Right hindlimb (tissue), 1 donor: ENCODE results near the gene CHMP4A.
A peak's percentile ranks its signal among the peaks of the same experiment; 100 is the strongest.

Experiments
- DNase-seq: peaks from one replicate; pipeline ENCODE4 v3.0.0-alpha.2; 2018

CHMP4A gene

DNA sequence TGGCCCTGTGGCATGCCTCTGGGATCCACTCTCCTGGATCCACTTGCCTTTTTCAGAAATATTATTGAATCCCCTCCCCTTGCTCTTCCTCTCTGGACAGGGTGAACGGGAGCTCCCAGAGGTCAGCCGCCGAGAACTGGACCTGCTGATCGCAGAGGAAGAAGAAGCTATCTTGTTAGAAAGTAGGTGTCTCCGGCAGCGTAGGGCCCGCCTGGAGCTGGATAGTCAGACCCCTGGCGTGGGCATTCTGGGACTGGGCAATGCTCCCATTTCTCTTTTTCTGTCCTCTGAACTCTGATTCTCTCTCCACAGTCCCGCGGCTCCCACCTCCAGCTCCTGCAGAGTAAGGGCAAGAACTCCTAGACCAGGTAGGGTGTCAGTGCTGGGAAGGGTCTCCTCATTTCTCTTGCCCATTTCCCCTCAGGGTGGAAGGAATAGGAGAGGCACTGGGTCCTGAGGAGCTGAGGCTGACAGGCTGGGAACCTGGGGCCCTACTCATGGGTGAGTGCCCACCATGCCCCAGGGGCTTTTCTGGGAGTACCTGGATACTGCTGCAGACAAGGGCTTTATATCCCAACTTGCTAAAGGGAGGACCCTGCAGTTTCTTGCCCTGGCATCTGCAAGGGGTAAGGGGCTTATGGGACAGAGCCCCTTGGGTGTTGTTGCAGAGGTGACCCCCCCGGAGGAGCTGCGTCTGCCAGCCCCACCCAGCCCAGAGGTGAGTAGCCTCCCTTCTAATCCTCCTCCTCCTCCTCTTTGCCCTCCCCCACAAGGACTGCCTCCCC, 36.1 kb downstream of the CHMP4A start:
- no peak for DNase-seq

DNA sequence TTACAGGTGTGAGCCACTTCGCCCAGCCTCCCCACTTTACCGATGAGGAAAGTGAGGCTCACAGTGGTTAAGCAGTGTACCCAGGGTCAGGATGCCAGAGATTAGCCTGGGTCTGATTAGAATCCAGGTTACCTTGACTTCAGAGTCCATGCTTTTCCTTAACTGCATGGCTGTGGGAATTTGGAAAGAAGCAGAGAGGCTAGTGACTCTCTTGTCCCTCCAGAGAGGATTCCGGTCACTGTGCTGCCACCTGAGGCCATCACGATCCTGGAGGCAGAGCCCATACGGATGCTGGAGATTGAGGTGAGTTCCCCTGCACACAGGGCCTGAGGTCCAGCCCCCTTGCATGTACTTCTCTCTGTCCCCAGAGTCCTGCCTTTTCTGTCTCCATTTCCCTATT, 36.7 kb downstream of the CHMP4A start:
- no peak for DNase-seq

DNA sequence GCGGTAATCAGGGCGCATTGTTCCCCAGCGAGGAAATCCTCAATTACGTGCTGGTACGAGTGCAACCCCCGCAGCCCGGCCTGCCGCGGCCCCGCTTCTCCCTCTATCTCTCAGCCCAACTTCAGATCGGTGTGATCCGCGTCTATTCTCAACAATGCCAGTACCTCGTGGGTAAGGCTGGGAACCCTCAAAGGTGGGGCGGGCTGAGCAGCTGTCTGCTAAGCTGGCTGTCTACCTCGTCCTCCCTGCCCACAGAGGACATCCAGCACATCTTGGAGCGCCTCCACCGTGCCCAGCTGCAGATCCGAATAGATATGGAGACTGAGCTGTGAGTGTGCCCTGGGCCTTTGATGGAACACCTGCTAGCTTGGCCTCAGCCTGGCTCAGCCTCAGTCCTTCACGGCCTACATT, 40.4 kb downstream of the CHMP4A start:
- DNase-seq, result no peak

DNA sequence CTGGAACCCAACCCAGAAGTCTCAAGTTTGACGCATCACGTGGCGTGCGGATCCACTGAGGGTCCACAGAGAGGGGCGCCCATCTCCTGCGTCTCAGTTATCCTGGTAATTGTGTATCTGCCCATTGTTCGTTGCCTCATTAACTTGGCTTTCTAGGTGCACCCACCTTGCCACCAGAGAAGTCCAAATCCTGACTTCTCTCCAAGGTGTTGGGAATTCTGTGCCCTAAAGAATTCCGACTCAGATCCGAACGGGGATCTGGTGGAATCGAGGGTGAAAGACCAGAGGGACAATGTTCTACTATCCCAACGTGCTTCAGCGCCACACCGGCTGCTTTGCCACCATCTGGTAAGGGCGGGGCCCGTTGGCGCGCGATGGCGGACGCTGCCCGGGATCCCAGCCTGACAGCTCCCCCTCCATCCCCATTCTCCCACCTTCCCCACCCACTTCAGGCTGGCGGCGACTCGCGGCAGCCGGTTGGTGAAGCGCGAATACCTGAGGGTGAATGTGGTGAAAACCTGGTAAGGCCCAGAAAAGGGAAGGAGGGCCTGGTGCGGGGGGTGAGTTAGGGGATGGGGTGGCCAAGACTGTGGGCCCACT, 40.9 kb downstream of the CHMP4A start:
- no peak for DNase-seq

DNA sequence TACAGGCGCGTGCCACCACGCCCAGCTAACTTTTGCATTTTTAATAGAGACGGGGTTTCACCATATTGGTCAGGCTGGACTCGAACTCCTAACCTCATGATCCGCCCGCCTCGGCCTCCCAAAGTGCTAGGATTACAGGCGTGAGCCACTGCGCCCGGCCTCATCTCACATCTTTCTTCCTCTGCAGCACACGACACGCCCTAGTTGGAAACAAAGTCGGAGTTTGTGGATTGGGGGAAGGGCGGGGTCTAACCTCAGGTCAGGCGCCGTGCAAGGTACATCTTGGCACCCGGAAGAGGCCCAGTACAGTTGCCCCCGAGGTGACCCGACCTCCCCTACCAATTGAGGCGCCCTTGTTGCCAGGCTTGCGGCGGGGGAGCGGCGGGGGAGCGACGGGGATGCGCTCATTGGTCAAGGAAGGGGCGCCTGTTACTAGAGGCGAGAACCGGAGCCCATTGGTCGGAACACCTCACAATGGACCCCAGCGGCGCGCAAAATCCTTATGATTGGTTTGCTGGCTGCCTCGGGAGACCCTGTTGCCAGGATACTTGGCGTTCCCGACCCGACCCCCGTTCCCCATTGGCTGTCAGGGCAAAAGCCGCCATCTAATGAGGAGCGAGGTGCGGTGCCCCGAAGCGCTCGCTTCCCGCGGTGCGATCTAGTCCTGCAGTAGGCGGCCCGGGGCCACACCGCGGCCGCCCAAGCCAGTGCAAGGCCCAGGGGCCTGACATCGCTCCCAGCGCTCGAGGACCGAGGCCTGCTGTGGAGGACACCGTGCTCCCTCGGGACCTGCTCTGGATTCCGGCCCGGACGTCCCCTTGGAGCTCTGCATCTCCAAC, 41.6 kb downstream of the CHMP4A start, which contains the start of gene REC8:
Gene REC8 (plus strand): TSS at position 659 of the 839 bp plus-strand sequence. CDS start 473 bp downstream, outside the sequence.
- DNase-seq, result peak; percentile 92

DNA sequence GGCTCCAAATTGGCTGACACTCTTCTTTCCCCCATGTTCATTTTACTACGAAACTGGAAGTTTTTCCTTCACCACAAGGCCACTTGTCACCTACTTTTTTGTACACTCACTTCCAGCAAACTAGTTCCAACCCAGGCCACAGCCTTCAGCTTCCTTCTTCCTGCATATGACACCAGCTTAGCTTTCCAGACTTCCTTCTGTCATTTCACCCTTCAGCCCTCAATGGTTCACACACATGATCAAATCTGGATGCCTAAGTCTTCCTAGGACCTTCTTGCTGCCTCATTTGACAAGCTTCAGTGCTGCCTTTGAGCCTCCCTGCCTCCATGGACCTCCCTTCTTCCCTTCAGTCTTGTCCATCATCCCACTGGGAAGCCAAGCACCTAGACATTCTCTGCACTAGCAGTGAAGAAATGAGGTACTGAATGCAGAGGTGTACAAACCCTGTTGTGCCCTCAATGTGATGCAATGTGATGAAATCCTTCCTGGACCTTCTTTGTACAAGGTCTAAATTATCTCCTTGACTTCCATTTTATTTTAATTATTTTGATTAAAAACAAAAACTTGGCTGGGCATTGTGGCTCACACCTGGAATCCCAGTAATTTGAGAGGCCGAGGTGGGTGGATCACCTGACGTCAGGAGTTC, 45.7 kb downstream of the CHMP4A start:
- no peak for DNase-seq

DNA sequence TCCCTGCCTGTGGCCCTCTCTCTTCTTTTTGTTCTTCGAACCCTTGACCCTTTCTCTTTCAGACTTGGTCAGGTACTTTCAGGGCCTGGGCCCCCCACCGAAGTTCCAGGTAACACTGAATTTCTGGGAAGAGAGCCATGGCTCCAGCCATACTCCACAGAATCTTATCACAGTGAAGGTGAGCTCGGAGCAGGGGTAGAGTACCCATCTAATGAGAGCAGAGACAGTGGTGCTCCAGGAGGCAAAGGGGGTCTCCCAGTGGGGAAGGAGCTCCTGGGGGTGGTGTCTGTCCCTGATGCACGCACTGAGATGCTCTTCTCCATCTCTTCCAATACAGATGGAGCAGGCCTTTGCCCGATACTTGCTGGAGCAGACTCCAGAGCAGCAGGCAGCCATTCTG, 47.5 kb downstream of the CHMP4A start:
- no peak for DNase-seq

DNA sequence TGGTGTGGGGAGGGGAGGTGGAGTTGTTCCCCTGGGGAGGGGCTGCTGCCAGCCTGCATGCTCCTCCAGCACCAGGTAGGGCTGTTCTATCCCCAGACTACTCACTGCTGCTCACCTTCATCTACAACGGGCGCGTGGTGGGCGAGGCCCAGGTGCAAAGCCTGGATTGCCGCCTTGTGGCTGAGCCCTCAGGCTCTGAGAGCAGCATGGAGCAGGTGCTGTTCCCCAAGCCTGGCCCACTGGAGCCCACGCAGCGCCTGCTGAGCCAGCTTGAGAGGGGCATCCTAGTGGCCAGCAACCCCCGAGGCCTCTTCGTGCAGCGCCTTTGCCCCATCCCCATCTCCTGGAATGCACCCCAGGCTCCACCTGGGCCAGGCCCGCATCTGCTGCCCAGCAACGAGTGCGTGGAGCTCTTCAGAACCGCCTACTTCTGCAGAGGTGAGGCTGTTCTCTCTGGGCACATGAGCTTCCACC, 48.7 kb downstream of the CHMP4A start:
- DNase-seq, result no peak

DNA sequence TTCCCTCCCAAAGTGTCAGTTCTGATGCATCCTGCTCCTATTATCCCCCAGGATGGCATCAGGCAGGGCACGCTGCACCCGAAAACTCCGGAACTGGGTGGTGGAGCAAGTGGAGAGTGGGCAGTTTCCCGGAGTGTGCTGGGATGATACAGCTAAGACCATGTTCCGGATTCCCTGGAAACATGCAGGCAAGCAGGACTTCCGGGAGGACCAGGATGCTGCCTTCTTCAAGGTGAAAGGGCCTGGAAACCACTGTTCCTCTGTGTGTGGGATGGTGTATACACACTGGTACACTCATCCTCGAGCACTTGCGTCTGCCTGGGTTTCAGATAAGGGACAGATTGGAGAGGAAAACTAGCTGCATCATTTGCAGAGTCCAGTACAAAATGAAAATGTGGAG, 51.2 kb downstream of the CHMP4A start:
- no peak for DNase-seq

DNA sequence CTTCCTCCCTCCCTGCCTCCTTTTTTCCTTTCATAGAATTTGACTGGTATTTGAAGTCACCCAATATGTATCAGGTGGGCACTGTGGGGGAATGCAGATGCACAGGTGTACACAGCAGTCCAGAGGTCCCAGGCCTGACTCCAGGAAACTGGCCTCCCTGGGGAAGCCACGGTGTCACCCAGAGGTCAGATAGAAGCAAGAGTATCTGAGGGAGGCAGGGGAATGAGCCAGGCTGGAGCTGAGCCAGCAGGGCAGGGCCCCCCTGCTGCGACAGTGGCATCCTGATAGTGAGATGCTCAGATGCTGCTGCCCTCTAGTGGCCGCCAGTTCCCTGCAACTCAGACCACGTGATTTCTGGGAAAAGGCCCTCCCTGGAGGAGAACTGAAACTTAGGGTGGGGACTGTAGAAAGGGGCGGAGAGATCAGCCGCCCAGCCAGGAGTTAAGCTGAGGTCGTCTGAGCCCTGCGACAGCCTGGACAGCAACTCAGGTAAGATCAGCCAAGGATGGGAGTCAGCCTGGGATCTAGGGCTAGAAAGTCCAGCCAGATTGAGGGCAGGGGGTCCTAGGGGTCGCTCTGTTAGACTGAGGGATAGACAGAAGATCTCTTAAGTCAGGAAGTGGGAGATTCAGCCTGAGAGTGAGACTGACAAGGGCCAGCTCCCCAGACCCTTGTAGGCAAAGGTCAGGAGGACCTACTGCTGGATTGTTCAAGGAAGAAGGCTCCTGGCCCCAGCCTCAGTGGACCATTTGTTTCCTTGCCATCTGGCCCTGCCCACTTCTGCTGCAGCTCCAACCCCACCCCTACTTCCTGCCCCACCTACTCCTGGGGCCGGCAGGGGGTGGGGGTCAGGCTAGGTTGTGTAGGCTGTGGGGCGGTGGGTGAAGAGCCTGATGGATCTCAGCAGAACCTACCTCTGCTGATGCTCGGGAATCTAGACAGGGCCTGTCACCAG, 52.2 kb downstream of the CHMP4A start, which contains the start of gene IRF9:
Gene IRF9 (plus strand): TSS at position 416 of the 955 bp plus-strand sequence. CDS start 880 bp downstream, outside the sequence.
- DNase-seq, result peak; percentile 95

DNA sequence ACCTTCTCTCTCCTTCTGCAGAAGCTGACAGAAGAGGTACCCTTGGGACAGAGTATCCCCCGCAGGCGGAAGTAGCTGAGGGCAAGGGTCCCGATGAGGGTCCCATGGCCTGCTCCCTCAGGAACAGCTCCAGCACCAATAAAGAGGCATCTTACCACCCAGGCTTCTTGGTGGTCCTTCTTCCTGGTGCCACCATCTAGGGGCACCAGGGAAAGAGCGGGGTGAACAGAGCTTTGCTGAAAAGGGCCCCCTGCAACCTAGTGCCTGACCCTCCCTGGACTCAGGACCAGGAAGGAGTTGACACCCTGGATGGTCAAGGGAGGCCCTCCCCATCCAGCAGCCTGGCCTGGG, 52.8 kb downstream of the CHMP4A start:
- DNase-seq, result no peak

DNA sequence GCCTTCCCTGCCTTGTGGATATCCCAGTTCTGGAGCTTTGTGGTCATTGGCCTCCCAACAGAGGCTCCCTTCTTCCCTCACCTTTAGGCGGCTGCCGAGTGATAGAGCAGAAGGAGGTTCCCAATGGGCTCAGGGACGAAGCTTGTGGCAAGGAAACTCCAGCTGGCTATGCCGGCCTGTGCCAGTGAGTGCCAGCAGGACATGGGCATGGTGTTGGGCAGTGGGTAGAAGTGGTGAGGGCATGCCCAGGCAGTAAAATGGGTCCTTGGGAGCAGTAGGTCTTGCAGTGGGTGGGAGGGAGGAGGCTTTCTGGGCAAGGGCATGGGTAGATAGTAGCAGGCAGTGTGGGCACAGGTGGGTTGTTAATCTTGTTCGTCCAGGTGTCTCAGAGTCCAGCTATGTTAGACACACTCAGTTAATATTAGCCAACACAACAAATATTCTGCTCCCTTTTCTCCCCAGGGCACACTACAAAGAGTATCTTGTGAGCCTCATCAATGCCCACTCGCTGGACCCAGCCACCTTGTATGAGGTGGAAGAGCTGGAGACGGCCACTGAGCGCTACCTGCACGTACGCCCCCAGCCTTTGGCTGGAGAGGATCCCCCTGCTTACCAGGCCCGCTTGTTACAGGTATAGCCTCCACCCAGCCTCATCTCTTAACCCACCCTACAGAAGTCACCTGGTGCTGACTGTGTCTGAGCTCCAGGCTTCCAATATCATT, 53.4 kb downstream of the CHMP4A start:
- no peak for DNase-seq
